GM12865 (cell line): ENCODE results near the gene TCF20.
A peak's percentile ranks its signal among the peaks of the same experiment; 100 is the strongest.

Experiments used
- DNase-seq: peaks from one replicate; pipeline ENCODE4 v3.0.0; 2010; ENCODE audit warnings: low read depth
- H3K4me3 ChIP-seq: 2 replicates; pipeline ENCODE4 v1.5.1; 2011; ENCODE audit warnings: mild to moderate bottlenecking, low read depth, low read length, control low read depth
- TF ChIP-seq, protein P1 (sequence below): IDR thresholded peaks from 2 replicates; pipeline ENCODE4 v1.5.1; 2011; ENCODE audit warnings: low read length, control low read depth, low read depth, inconsistent platforms; ENCODE audit not compliant: insufficient read depth; ENCODE audit errors: missing control alignments

The TCF20 gene

DNA sequence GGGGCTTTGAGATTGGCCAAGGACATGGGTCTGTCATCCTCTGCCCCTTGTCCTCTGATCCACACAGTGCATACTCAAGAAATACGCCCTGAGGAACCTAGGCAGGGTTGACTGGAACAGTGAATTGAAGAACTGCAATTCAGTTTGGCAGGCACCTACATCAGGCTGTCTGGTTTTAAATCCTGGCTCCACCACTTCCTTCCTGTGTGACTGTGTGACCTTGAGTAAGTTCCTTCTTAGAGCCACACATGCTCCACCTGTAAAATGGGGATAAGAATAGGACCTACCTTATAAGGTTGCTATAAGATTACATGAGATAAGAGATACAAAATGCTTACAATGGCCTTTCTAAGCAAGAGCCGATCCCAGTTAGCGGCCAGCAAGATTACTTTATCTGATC lies 15.8 kb upstream of the TCF20 start:
- TF ChIP-seq, protein P1, sequence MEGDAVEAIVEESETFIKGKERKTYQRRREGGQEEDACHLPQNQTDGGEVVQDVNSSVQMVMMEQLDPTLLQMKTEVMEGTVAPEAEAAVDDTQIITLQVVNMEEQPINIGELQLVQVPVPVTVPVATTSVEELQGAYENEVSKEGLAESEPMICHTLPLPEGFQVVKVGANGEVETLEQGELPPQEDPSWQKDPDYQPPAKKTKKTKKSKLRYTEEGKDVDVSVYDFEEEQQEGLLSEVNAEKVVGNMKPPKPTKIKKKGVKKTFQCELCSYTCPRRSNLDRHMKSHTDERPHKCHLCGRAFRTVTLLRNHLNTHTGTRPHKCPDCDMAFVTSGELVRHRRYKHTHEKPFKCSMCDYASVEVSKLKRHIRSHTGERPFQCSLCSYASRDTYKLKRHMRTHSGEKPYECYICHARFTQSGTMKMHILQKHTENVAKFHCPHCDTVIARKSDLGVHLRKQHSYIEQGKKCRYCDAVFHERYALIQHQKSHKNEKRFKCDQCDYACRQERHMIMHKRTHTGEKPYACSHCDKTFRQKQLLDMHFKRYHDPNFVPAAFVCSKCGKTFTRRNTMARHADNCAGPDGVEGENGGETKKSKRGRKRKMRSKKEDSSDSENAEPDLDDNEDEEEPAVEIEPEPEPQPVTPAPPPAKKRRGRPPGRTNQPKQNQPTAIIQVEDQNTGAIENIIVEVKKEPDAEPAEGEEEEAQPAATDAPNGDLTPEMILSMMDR = no peak
- DNase-seq = peak; percentile 61
- H3K4me3 ChIP-seq = no peak overlapping the region

DNA sequence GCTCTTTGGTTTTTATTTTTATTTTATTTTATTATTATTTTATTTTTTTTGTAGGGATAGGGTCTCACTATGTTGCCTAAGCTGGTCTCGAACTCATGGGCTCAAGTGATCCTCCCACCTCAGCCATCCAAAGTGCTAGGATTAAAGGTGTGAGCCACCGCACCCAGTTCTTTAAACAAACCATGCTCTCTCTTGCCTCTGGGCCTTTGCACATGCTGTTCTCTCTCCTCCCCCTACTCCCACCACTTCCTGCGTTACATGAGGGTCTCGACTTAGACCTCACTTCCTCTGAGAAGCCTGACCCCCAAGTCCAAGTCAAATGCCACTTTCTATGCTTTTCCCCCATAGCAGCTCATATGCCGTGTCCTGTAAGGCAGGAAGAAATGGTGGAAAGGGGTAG lies 15.2 kb upstream of the TCF20 start:
- DNase-seq = no peak
- no peak overlapping the region for H3K4me3 ChIP-seq
- TF ChIP-seq, protein P1 = no peak

DNA sequence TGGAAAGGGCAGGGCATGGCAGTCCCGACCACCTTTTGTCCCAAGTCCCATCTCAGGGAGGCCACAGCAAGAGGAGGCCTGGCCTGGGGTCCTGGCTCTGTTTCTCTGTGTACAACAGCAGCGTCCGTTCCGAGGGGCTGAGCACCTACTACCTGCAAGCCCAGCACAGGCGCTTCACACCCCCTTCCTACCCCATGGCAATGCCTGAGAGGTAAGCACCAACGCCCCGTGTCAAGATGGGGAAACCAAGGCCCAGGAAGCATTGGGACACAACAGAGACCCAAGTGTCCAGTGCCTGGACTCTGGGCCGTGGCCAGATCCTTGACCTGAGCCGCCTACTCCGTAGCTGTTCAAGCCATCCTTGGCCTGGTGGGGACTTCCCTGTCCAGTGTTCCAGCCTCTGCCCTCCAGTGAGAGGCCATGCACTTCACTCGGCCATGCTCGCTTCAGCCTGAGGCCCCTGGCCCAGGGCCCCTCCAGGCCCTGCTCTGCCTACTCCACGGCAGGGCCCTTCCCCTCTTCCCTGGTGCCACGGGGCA lies 14.3 kb upstream of the TCF20 start:
- TF ChIP-seq, protein P1 = no peak
- H3K4me3 ChIP-seq = no peak overlapping the region
- DNase-seq = no peak

DNA sequence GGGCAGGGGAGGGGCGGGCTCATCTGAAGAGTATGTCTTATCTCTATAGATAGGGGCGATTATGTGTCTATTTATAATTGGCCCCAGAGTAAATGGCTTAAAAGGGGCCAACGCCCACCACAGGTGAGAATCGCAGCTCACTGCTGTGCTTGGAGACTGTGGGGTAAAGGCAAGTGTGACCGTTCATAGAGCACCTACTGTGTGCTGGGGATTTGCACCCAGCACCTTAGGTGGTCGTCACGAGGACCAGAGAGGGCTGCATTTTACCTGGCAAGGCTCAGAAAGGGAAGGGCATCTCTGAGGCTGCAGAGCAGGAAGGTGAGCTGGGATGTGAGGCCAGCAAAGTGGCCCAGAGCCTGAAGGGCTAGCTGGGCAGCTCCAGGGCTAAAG lies 13.7 kb upstream of the TCF20 start:
- TF ChIP-seq, protein P1 = no peak
- no peak for DNase-seq
- no peak overlapping the region for H3K4me3 ChIP-seq

DNA sequence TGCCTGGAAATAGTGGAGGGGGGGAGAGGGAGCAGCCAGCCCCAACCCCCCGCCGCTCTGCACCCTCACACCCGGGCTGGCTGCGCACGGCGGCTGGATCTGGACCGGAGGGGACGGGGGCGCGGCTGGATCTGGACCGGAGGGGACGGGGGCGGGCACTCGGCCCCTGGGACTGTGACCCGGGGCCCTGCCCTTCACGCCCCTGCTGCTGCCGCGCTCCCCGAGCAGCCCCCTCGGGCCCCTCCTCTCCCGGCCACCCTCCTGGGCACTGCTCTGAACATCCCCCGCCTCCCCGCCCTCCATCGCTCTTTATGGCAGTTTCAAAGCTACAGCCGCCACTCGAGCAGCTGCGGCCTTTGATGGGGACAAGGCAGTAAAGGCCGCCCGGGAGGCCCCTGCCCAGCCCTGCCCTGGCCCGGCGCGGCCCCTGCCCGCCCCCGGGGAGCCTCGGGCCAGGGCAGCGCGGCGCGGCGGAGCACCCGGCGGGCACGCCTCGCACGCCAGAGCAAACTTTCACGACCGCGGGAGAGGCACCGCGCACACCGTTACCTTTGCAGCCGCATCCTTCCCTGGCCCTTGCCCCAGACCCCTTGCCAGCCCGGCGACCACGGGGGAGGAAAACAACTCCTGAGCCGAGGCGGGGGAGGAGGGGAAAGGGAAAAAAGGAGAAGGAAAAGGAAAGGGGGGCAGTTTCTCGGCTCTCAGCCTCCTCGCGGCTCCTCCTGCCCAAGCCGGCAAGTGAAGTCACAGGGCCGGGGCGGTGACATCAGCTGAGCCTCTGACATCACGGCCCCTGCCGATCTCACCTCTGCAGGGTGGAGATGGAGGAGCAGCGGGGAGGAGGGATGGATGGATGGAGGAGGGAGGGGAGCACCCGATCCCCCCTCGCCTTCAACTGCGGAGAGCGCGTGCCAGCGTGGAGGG lies 13.1 kb upstream of the TCF20 start:
- TF ChIP-seq, protein P1 = no peak
- no peak overlapping the region for H3K4me3 ChIP-seq
- no peak for DNase-seq

DNA sequence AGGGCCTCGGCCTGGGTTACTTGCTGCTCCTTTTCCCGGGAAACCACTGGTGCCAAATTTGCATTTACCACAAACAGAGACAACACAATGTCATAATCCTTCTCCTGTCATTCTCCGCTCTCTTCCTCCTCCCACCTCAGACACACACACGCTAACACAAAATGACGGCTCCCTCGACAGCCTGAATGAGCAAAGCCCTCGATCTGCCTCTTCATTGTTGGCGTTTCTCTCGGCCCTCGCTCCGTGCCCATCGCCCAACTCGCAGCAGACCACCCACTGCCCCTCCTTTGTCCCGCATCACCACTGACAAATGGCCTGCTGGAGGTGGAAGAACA lies 12.5 kb upstream of the TCF20 start:
- H3K4me3 ChIP-seq = no peak overlapping the region
- no peak for DNase-seq
- TF ChIP-seq, protein P1 = no peak
